Adrenal gland (tissue), 5 donors: ENCODE results near the gene PMPCA.

Experiments
- POLR2A ChIP-seq, 2 donors: fragments of 450-650 bp; IDR thresholded peaks; one replicate each; pipeline ENCODE4 v1.6.1; 2017; ENCODE audit warnings: antibody characterized with exemption in 2 of 2, mild to moderate bottlenecking in 2 of 2, moderate library complexity in 1 of 2
- TF ChIP-seq, protein P1 (sequence below), 6 experiments: fragments of 450-650 bp in 4 of 6; fragments of 200-600 bp in 2 of 6; sonication (generic) in 1 of 6; IDR thresholded peaks; 1 replicate in 5 of 6; 2 replicates in 1 of 6; pipeline versions ENCODE4 v1.5.1 to v1.8.0; 2016 to 2021; ENCODE audit warnings: antibody characterized with exemption in 6 of 6, mild to moderate bottlenecking in 2 of 6, moderate library complexity in 1 of 6
- donor health status: DM: no; HTN: no; CAD: no.

DNA sequence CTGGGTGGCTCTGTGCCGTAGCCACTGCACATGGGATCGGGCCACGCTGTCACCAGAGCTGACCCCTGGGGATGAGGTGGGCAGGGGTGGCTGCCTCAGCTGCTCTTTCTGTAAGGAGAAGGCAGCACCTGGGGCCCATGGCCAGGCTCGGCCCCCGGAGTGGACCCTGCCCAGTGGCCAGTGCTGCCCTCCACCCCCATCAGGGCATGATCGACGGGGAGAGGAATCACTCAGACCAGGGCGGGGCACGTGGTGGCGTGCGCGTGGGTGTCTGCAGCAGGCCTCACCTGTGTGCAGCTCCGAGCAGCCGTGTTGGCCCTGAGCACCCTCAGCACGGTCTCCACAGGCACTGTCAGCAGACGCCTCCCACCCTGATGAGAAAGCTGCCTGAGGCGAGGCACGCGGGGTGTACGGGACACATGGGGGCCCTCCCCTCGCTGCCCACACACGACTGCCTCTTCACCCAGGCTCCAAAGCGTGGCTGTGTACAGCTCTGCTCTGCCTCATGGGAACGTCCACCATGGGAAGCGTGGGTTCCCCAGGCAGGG lies 28.4 kb upstream of the PMPCA start:
- TF ChIP-seq, protein P1, sequence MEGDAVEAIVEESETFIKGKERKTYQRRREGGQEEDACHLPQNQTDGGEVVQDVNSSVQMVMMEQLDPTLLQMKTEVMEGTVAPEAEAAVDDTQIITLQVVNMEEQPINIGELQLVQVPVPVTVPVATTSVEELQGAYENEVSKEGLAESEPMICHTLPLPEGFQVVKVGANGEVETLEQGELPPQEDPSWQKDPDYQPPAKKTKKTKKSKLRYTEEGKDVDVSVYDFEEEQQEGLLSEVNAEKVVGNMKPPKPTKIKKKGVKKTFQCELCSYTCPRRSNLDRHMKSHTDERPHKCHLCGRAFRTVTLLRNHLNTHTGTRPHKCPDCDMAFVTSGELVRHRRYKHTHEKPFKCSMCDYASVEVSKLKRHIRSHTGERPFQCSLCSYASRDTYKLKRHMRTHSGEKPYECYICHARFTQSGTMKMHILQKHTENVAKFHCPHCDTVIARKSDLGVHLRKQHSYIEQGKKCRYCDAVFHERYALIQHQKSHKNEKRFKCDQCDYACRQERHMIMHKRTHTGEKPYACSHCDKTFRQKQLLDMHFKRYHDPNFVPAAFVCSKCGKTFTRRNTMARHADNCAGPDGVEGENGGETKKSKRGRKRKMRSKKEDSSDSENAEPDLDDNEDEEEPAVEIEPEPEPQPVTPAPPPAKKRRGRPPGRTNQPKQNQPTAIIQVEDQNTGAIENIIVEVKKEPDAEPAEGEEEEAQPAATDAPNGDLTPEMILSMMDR (IDR thresholded peaks at IDR 0.05), result no peak
- TF ChIP-seq POLR2A (IDR thresholded peaks at IDR 0.05), result no peak
